HFFc6 (cell line): ENCODE measurements around the gene FYN. TPM values are rescaled to one million over a fixed set of nuclear protein-coding genes. Genes with fewer than 3 reads are reported as not detected.

Experiments used
- DNase-seq: peaks from one replicate; pipeline ENCODE4 v3.0.0-alpha.2; 2018
- H3K27ac Mint-ChIP-seq: 2 replicates; pipeline ENCODE4 v1.8.0; 2020; ENCODE audit warnings: mild to moderate bottlenecking, mixed read lengths
- H3K27me3 Mint-ChIP-seq: 2 replicates; pipeline ENCODE4 v1.8.0; 2021; ENCODE audit warnings: mild to moderate bottlenecking, moderate library complexity, mixed read lengths; ENCODE audit not compliant: insufficient read depth
- H3K36me3 Mint-ChIP-seq: 2 replicates; pipeline ENCODE4 v1.8.0; 2021; ENCODE audit warnings: low read depth, mixed read lengths
- H3K4me1 Mint-ChIP-seq: 2 replicates; pipeline ENCODE4 v1.8.0; 2020; ENCODE audit warnings: low read depth, mixed read lengths
- H3K4me3 Mint-ChIP-seq: 2 replicates; pipeline ENCODE4 v1.8.0; 2020; ENCODE audit warnings: mild to moderate bottlenecking, moderate library complexity, mixed read lengths
- H3K9me3 Mint-ChIP-seq: 2 replicates; pipeline ENCODE4 v1.8.0; 2020; ENCODE audit warnings: mild to moderate bottlenecking, mixed read lengths
- total RNA-seq, 6 experiments: library from RNA; stranded (reverse); fragmentation: NEBNext Ultra II Directional; extraction: Animal tissue kit (Norgen Biotek cat#: 25700); gene quantifications; 2 replicates in 1 of 6; 3 replicates in 5 of 6; pipeline ENCODE4 v1.2.3, GENCODE V29; 2021
- TF ChIP-seq, protein P1 (sequence below): fragments of 200-600 bp; sonication (generic); IDR thresholded peaks from 2 replicates; pipeline ENCODE4 v1.5.0; 2021; ENCODE audit warnings: antibody characterized with exemption, mild to moderate bottlenecking

FYN gene
- total RNA-seq, 6 experiments from 2014 or later: 41.5 to 59.9 (median 49.7) TPM

DNA sequence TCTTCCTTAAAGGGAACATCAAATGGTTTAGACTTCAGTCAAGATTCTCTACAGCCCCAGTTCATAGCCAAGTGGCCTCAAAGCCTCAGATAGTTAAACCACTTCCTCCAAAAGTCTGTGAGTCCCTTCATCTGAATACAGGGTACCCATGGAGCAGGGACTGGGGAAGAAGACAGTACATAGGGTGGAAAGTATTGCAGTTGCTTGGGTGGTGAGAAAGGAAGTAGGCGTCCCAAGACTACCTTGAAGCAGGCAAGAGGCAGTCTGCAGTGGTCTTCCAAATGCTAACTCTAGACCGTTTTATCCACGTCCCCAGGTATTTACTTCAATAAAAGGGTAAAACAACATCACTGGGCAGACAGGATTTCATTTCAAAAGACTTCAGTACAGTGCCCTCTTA is 2.0 kb downstream of the FYN start:
- Mint-ChIP-seq H3K9me3 (no peaks in the 10 kb centered on the region), H3K36me3 (no peaks in the 10 kb centered on the region), H3K4me1 (peaks cover 48% of the 10 kb centered on the region), H3K27ac (peak overlapping the region; percentile 45), H3K27me3 (no peaks in the 10 kb centered on the region; the same call in 1 of the 2 replicates), H3K4me3 (peak overlapping the region; percentile 92)
- DNase-seq: no peak
- TF ChIP-seq, protein P1, sequence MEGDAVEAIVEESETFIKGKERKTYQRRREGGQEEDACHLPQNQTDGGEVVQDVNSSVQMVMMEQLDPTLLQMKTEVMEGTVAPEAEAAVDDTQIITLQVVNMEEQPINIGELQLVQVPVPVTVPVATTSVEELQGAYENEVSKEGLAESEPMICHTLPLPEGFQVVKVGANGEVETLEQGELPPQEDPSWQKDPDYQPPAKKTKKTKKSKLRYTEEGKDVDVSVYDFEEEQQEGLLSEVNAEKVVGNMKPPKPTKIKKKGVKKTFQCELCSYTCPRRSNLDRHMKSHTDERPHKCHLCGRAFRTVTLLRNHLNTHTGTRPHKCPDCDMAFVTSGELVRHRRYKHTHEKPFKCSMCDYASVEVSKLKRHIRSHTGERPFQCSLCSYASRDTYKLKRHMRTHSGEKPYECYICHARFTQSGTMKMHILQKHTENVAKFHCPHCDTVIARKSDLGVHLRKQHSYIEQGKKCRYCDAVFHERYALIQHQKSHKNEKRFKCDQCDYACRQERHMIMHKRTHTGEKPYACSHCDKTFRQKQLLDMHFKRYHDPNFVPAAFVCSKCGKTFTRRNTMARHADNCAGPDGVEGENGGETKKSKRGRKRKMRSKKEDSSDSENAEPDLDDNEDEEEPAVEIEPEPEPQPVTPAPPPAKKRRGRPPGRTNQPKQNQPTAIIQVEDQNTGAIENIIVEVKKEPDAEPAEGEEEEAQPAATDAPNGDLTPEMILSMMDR: no peak

DNA sequence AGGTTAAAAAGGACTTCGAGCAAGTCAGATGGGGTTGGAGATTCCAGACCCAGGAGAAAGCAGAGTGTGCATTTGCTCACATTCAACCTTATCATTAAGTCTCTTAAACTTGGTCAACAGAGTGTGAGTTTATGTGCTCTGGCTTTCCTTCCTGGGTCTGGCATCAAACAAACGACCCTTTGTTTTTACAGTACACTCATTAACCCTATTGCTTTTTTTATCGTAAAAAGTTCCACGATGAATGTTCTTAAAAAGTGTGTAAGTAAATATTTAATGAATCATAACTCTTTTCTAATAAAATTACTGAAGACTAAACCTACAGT is 2.5 kb downstream of the FYN start:
- Mint-ChIP-seq H3K4me3 (peak overlapping the region; percentile 92; the same call in 1 of the 2 replicates), H3K9me3 (no peaks in the 10 kb centered on the region), H3K36me3 (no peaks in the 10 kb centered on the region), H3K4me1 (peaks cover 48% of the 10 kb centered on the region), H3K27ac (no peak overlapping the region), H3K27me3 (no peaks in the 10 kb centered on the region; the same call in 1 of the 2 replicates)
- no peak for DNase-seq
- TF ChIP-seq, protein P1: no peak

DNA sequence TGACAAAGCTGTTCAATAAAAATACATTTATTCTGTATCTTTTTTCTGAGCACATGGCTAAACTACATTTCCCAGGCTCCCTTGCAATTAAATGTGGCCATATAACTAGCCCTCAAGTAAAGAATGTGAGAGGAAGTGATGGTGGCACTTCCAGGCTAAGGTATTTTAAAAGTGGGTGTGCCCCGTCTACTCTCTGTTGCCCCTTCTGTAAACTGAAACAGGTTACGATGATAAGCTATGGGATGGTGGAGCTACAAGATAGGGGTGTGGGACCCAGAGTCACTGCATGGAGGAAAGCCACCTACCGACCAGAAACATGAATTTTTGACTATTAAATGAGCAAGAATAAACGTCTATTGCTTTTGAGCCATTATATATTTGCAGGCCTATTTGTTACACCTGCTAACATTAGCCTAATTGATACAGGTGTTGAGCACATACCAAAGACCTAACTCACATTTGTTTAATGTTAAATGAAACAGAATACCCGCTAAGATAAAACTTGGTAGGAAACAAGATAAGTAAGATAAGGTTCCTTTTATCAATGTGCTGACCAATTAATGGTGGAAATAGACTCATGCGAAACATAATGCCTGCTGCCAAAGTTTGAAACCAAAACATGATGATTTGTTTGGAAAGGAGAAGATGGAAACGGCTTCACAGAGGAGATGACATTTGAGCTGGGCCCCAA is 3.1 kb downstream of the FYN start:
- no peak overlapping the region for H3K27ac Mint-ChIP-seq
- peaks cover 51% of the 10 kb centered on the region for H3K4me1 Mint-ChIP-seq
- no peak for DNase-seq
- no peaks in the 10 kb centered on the region; the same call in 1 of the 2 replicates for H3K27me3 Mint-ChIP-seq
- no peaks in the 10 kb centered on the region for H3K9me3 Mint-ChIP-seq
- no peaks in the 10 kb centered on the region for H3K36me3 Mint-ChIP-seq
- H3K4me3 Mint-ChIP-seq: no peak overlapping the region
- TF ChIP-seq, protein P1: no peak

DNA sequence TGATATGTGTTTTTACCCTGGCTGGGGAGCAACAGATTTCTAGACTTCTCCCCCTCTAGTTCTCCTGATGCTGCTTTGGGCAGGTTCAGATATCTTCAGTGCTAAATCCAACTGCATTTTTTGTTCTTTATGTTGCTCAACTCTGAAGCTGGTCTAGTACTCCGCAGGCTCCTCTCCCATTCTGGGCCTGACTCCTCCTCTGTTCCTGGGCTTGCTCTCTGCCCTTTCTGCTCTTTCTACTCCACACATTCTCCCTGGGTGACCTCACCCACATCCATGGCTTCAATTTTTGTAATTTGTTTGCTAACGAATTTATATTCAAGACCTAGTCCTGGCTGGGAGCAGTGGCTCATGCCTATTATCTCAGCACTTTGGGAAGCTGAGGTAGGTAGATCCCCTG is 6.4 kb downstream of the FYN start:
- no peak for DNase-seq
- H3K4me1 Mint-ChIP-seq: peaks cover 36% of the 10 kb centered on the region

DNA sequence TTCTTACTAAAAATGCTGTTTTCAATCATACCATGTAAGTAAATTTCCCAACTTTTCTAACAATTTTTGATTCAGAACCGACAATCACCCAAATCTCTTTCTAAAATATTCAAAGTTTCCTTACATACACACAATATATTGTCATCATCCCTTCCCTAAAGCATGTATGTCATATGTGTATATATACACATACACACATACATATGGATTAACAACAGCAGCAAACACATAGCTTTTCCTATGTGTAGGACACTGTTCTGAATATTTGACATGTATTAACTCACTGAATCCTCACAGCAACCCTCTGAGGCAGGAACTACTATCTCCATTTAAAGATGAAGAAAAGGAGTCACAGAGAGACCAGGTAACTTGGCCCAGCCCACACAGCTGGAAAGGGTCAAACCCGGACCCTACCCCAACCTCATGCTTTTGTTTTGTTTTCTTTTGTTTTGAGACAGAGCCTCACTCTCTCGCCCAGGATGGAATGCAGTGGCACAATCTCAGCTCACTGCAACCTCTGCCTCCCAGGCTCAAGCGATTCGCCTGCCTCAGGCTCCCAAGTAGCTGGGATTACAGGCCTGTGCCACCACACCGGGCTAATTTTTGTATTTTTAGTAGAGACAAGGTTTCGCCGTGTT is 7.2 kb downstream of the FYN start:
- Mint-ChIP-seq H3K27me3 (no peaks in the 10 kb centered on the region; the same call in 1 of the 2 replicates), H3K36me3 (no peaks in the 10 kb centered on the region), H3K4me3 (no peak overlapping the region), H3K27ac (no peak overlapping the region), H3K9me3 (no peaks in the 10 kb centered on the region), H3K4me1 (peaks cover 28% of the 10 kb centered on the region)
- TF ChIP-seq, protein P1: no peak
- DNase-seq: no peak

More for the DNA sequence above, 6.4 kb downstream of the FYN start:
- Mint-ChIP-seq H3K27ac (no peak overlapping the region), H3K4me3 (no peak overlapping the region), H3K9me3 (no peaks in the 10 kb centered on the region), H3K27me3 (no peaks in the 10 kb centered on the region; the same call in 1 of the 2 replicates), H3K36me3 (no peaks in the 10 kb centered on the region)
- TF ChIP-seq, protein P1: no peak
